NK-92 treated with Interleukin-12 subunit alpha and Interleukin-12 subunit beta, amount 100 ng/mL, for 24 hours (cell line): ENCODE measurements around the gene OPCML.

Experiments
- DNase-seq: peaks from one replicate; lab custom pipeline; 2025; lab: John Stamatoyannopoulos, UW

Gene OPCML

GRCh38 chr11:133541021-133541719, 8.9 kb upstream of the OPCML start:
- no peak for DNase-seq

DNA sequence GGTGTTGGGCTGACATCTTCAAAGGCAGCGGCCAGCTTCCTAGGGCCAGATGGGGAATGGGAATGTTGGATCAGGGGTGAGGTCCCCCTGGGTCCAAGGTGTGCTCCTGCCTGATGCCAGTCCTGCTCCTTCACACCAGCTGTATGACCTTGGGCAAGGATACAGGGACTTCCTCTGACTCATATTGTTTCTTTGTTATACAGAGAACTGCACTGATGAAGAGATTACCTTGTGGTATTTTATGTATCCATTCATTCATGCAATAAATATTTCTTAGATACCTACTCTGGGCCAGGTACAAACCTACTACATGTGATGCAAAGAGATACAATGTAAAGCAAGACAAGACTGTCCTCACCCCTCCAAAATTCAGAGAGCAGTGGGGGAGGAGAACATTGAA, 3.9 kb upstream of the OPCML start:
- no peak for DNase-seq

DNA sequence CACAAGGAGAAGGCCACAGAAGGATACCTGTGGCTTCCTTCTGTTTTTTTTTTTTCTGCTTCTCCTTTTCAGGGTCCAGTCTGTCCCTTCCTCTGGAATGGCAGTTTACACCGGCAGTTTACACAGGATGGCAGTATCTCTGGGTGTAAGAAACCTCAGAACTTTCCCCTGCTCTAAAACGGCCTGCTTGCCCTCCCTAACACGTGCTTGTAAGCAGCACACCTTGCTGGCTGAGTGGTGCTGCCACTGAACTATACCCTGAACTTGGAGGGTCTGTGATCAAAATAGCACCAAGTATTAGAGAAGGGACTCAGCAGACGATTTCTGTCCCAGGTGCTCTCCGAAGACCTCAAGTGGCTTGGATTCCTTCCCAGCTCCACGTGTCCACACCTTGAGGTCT, 904 bp upstream of the OPCML start:
- no peak for DNase-seq

GRCh38 chr11:133531458-133531857, 843 bp downstream of the OPCML start:
- no peak for DNase-seq

- no peak for DNase-seq
Observed at GRCh38 chr11:133530501-133530835, 1.8 kb downstream of the OPCML start.

DNA sequence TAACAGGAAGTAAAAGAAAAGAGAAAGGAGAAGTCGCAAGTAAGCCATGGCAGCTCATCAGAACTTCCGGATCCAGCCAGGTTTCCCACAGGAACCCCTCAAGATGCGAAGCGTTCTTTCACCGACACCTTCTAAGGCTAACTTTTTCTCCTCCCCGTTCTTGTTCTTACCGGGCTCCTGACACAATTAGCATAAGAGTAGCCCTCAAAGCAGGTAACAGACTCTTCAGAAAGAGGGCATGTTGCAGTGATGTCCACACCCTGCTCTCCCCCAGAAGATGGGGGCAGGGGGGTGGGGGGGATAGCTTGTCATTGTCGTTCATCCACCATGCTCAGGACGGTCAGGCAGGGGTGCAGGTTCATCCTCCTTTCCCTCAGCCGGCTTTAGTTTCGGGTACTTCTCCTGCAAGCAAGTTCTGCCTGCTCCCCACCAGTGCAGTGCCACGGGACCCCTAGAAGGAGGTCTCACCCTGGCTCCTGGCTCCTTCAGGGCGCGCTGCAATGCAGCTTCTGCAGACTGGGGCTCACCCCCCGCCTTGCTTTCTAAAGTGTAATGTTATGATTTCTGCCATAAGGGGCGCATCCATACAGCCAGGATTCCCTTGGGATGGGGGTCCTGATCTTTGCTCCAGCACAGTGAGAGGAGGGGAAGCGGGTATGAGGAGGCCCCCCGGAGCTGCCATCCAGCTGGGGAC, 2.3 kb downstream of the OPCML start:
- no peak for DNase-seq

DNA sequence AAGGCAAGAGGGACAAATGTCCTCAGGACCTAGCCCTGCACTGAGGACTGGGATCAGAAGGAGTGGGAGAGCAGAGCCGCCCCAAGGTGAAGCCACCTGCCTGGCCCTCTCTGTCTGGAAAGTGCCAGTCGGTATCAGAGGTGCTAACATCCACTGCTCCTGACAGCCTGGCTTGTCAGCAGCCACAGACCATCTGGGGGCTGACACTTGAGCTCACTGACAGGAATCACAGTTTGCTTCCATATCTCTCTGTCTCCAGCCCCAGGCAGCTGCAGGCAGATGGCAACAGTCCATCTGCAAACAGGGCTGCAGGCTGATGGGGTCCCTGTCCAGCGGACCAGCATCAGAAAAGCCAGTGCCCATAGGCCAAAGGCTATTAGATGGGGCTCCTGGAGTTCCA, 5.5 kb downstream of the OPCML start:
- no peak for DNase-seq

GRCh38 chr11:133525976-133526375, 6.3 kb downstream of the OPCML start:
- DNase-seq: no peak

DNA sequence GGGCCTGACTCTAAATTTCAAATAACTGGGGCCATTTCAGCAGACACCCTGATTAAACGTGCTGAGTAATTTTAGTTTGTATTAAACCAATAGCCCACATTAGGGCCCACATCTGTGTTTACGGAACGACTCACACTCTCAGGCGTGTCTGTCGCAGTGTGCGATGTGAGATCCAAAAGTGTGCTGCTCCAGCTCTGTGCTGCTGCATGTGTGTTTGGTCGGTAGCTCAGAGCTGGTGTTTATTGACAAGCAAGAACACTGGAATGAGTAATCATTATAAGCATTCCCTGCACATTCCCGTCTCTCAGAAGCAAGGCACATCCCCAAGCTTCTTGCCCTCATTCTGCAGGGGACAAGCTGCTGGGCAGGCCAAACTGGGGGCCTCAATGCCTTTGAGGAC, 7.8 kb downstream of the OPCML start:
- no peak for DNase-seq

- DNase-seq: no peak
Observed at GRCh38 chr11:133522344-133522743, 10.0 kb downstream of the OPCML start.

DNA sequence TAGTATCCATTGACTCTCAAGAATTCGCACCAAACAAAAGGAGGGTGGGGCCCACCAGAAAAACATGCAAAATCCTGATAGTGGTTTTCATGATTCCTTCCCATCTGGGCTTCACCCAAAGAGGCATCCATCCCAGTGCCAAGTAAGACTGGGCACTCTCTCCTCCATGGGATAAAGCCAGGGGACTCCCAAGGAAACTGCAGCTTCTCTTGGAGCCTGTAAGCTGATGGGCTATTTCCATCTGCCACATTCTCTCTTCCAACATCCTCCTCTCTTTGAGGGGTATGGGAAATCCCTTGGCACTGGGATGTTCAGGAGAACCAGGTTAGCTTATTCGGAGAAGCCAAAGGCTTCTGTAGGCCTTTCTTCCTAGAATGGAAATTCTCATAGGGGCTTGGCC, 10.8 kb downstream of the OPCML start:
- DNase-seq: no peak

- DNase-seq: no peak
Observed at GRCh38 chr11:133520707-133521106, 11.6 kb downstream of the OPCML start.

DNA sequence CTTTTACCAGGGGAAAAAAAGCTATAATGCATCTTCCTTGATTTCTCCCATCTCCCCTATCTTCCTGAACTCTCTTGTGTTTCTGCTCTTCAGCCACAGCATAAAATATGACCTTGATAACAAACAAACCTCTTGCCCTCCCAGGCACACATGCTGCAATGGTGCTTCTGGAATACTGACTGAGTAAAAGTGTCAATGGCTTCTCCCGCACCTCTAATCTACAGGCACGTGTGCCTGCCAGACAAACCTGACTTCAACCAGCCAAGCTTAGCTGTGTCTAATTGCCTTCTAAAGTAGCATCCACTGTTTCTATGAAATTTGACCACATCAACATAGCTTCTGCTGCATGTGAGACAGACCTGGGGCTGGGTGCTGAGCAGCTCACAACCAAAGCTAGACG, 12.7 kb downstream of the OPCML start:
- no peak for DNase-seq

- no peak for DNase-seq
Observed at GRCh38 chr11:133518702-133519264, 13.5 kb downstream of the OPCML start.

- no peak for DNase-seq
Observed at GRCh38 chr11:133516845-133517244, 15.5 kb downstream of the OPCML start.

- no peak for DNase-seq
Observed at GRCh38 chr11:133515107-133515506, 17.2 kb downstream of the OPCML start.

DNA sequence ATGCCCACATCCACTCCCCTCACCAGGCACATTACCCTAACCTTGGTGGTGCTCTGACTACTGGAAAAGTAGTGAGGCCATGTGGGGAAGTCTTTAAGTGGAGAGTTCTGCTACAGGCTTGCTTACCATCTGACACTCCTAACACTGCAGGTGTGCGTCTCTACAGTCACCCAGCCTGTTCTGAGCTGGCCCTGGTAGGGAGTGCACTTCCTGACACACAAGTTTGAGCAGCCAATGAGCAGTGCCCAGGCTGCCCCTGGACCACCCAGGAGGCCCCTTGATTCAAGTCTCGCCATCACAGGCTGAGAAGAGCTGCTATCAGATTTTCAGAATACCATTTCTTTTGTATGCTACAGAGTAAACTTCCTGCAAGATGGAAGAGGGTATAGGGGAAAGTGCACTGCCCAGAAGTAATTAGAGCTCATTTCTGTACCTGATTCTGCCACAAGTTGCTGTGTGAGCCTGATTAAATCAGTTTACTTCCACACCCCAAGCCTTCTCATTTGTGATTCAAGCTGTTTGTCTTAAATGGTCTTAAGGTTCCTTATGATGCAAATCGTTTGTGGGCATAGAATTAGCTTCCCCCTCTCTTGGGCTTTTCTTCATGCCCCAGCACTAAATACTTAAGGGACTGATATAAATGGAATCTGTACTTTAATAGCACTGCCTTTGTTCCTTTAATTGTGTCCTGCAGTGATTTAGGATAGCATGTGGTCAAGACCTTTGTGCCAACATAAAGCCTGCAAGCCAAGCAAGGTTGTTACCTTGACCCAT, 22.2 kb downstream of the OPCML start:
- DNase-seq: no peak

GRCh38 chr11:133508468-133508867, 23.8 kb downstream of the OPCML start:
- no peak for DNase-seq

DNA sequence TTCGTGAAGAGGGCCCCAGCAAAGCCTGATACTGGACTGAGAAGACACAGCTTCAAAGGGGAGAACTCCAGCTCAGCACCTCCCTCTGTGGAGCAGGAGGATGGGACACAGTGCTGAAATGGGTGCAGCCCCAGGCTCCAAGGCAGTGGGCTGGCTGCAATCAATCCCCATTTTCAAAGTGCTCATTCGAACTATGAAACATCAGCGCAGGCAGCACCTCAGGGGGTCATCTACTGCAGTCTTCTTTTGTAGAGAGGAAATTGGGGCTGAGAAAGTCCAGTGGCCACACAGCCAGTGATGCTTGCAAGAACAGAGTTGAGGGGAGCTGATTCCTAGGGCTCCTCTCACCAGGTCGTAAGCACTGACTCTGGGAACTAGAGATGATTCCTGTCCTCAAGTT, 25.1 kb downstream of the OPCML start:
- DNase-seq: no peak

DNA sequence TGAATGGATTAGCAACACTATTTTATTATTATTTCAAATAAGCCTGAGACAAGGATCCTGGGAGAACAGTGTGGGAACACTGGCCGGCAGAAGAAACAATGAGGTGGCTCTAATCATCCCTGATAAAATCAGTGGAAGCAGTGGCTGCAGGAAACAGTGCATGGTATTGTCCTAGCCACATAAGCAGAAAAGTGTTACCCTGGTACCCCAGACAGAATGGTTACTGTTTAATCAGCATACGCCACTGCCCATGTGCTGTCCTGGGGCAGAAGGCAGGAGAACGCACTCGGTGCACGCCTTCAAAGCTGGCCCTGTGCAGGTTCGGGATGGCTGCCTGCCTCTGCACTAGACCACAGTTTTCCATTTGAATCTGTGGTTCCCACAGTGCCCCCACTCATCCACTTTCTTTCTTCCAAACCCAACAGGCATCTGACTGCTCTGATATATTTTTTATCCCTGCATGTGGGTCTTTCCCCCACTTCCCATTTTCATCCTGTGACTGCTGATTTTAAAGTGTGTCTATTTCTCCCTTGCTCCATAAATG, 25.7 kb downstream of the OPCML start:
- no peak for DNase-seq

DNA sequence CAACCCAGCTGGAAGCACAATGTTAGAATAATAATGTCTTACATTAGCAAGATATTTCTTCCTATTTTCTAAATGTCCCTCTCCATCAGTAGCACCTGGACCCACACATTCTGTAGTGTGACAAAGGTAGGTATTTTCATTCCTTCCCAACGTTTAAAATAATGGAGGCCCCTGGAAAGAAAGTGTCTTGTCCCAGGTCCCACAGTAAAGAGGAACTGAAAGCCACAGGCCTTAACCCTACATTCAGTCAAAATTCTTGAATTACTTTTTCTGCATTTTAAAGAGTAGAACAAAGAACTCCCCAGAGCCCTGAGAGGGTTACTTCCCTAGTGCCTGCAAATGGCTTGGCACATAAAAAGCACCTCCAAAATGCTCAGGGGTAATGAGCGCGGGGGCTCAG, 26.3 kb downstream of the OPCML start:
- no peak for DNase-seq

- DNase-seq: no peak
Observed at GRCh38 chr11:133504906-133505305, 27.4 kb downstream of the OPCML start.

- no peak for DNase-seq
Observed at GRCh38 chr11:133503776-133504175, 28.5 kb downstream of the OPCML start.
